SU-DHL-6 (cell line): ENCODE measurements around the gene NNAT.
"Not testable (repeated sequence)": the region's sequence is repeated elsewhere in the genome, so short reads cannot be mapped to it uniquely, and the experiment has no call there.

Experiments used
- H2AFZ ChIP-seq: fragments of 200-600 bp; sonication (generic); 2 replicates; pipeline ENCODE4 v1.6.1; 2014; ENCODE audit warnings: low read depth, mild to moderate bottlenecking, moderate library complexity, mixed read lengths, antibody characterized with exemption, low read length; ENCODE audit not compliant: severe bottlenecking
- H3F3A ChIP-seq: fragments of 200-600 bp; shearing (Covaris generic); 2 replicates; pipeline ENCODE4 v1.6.0; 2016; ENCODE audit warnings: antibody characterized with exemption, mild to moderate bottlenecking; ENCODE audit not compliant: insufficient read depth
- H3K27ac ChIP-seq: fragments of 200-600 bp; sonication (generic); 2 replicates; pipeline ENCODE4 v1.5.1; 2016; ENCODE audit warnings: low read depth, mild to moderate bottlenecking, low read length, moderate library complexity, mixed read lengths
- H3K27me3 ChIP-seq: fragments of 200-600 bp; sonication (generic), shearing (Covaris generic); 2 replicates; pipeline ENCODE4 v1.6.0; 2014; ENCODE audit warnings: mild to moderate bottlenecking, low read length
- H3K36me3 ChIP-seq: fragments of 200-600 bp; sonication (generic); 2 replicates; pipeline ENCODE4 v1.6.1; 2014; ENCODE audit warnings: mild to moderate bottlenecking, low read length, mixed read lengths
- H3K4me2 ChIP-seq: fragments of 300-600, 200-600 bp; shearing (Covaris generic), sonication (generic); 2 replicates; pipeline ENCODE4 v1.6.0; 2014; ENCODE audit warnings: low read length, low read depth, mild to moderate bottlenecking; ENCODE audit not compliant: poor library complexity, severe bottlenecking
- H3K4me3 ChIP-seq: fragments of 200-600 bp; sonication (generic); 2 replicates; pipeline ENCODE4 v1.5.1; 2014; ENCODE audit warnings: antibody characterized with exemption, low read length, mild to moderate bottlenecking, mixed read lengths; ENCODE audit not compliant: insufficient read depth, poor library complexity, severe bottlenecking
- H3K79me2 ChIP-seq: fragments of 200-600 bp; sonication (generic); 2 replicates; pipeline ENCODE4 v1.6.1; 2014; ENCODE audit warnings: mild to moderate bottlenecking, low read length, moderate library complexity; ENCODE audit not compliant: insufficient read depth
- H3K9ac ChIP-seq: fragments of 200-600 bp; sonication (generic); 2 replicates; pipeline ENCODE4 v1.7.0; 2014; ENCODE audit warnings: mild to moderate bottlenecking, low read length
- H3K9me2 ChIP-seq: fragments of 200-600 bp; sonication (generic); replicated peaks from 2 replicates; pipeline ENCODE4 v1.6.1; 2014; ENCODE audit warnings: low read length; ENCODE audit not compliant: insufficient read depth
- H3K9me3 ChIP-seq: fragments of 200-600 bp; sonication (generic); 2 replicates; pipeline ENCODE4 v1.6.1; 2014; ENCODE audit warnings: low read length, mixed read lengths; ENCODE audit not compliant: insufficient read depth
- H4K20me1 ChIP-seq: fragments of 200-600 bp; sonication (generic); 2 replicates; pipeline ENCODE4 v1.6.1; 2014; ENCODE audit warnings: low read depth, mild to moderate bottlenecking, antibody characterized with exemption, low read length, moderate library complexity, mixed read lengths
- EZH2phosphoT487 ChIP-seq: fragments of 200-600 bp; sonication (generic), shearing (Covaris generic); conservative IDR thresholded peaks from 2 replicates; pipeline ENCODE4 v1.6.1; 2018; ENCODE audit warnings: mild to moderate bottlenecking, antibody characterized with exemption, low read length, moderate library complexity, mixed read lengths
- TF ChIP-seq, protein P1 (sequence below): fragments of 200-600 bp; sonication (generic); IDR thresholded peaks from one replicate; pipeline ENCODE4 v1.5.1; 2017; ENCODE audit warnings: antibody characterized with exemption, mild to moderate bottlenecking, low read length, moderate library complexity; ENCODE audit not compliant: insufficient read depth, poor library complexity, severe bottlenecking

The NNAT gene

GRCh38 chr20:37545516-37545915, 24.5 kb downstream of the NNAT start:
- H3K9ac ChIP-seq, result no peak overlapping the region
- TF ChIP-seq, protein P1, sequence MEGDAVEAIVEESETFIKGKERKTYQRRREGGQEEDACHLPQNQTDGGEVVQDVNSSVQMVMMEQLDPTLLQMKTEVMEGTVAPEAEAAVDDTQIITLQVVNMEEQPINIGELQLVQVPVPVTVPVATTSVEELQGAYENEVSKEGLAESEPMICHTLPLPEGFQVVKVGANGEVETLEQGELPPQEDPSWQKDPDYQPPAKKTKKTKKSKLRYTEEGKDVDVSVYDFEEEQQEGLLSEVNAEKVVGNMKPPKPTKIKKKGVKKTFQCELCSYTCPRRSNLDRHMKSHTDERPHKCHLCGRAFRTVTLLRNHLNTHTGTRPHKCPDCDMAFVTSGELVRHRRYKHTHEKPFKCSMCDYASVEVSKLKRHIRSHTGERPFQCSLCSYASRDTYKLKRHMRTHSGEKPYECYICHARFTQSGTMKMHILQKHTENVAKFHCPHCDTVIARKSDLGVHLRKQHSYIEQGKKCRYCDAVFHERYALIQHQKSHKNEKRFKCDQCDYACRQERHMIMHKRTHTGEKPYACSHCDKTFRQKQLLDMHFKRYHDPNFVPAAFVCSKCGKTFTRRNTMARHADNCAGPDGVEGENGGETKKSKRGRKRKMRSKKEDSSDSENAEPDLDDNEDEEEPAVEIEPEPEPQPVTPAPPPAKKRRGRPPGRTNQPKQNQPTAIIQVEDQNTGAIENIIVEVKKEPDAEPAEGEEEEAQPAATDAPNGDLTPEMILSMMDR, result no peak
- TF ChIP-seq EZH2phosphoT487, result no peak
- no peak overlapping the region for H3K4me3 ChIP-seq
- H3K9me3 ChIP-seq, result no peaks in the 10 kb centered on the region
- H4K20me1 ChIP-seq, result no peaks in the 10 kb centered on the region
- no peak overlapping the region for H3K27ac ChIP-seq
- H3F3A ChIP-seq, result no peaks in the 10 kb centered on the region
- H3K4me2 ChIP-seq, result no peak overlapping the region
- H2AFZ ChIP-seq, result no peak overlapping the region
- no peaks in the 10 kb centered on the region for H3K9me2 ChIP-seq
- no peaks in the 10 kb centered on the region for H3K27me3 ChIP-seq
- no peaks in the 10 kb centered on the region for H3K36me3 ChIP-seq
- no peaks in the 10 kb centered on the region for H3K79me2 ChIP-seq

DNA sequence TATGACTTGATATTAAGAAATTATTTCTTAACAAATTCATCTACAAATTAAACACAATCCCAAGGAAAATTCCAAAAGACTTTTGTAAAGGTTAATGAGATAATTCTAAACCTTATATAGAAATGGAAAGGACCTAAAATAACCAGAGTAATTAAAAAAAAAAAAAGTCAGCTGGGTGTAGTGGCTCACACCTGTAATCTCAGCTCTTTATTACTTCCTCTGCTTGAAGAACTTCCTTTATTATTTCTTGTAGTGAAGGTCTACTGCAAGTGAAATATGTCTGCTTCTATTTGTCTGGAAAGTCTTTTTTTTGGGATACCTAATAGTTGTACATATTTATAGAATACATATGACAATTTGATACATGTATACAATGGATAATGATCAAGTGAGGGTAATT, 26.9 kb downstream of the NNAT start:
- Histone ChIP-seq H3K4me2 (no peak overlapping the region), H3K27ac (no peak overlapping the region), H3K9me2 (no peaks in the 10 kb centered on the region), H3K27me3 (no peaks in the 10 kb centered on the region), H2AFZ (no peak overlapping the region), H3K79me2 (no peaks in the 10 kb centered on the region), H3K9ac (no peak overlapping the region), H3F3A (no peaks in the 10 kb centered on the region), H3K4me3 (no peak overlapping the region), H3K9me3 (no peaks in the 10 kb centered on the region), H4K20me1 (no peaks in the 10 kb centered on the region), H3K36me3 (no peaks in the 10 kb centered on the region)
- TF ChIP-seq, protein P1, result no peak
- TF ChIP-seq EZH2phosphoT487, result no peak

GRCh38 chr20:37550101-37550920, 29.3 kb downstream of the NNAT start:
- H3K9me3 ChIP-seq, H3K9me2 ChIP-seq, H4K20me1 ChIP-seq, H3K4me3 ChIP-seq, H3F3A ChIP-seq, H3K27me3 ChIP-seq, H2AFZ ChIP-seq, H3K27ac ChIP-seq, H3K9ac ChIP-seq, H3K36me3 ChIP-seq, H3K4me2 ChIP-seq, H3K79me2 ChIP-seq: not testable (repeated sequence)

- not testable (repeated sequence) for H3K4me2 ChIP-seq, H3K79me2 ChIP-seq, H3K9ac ChIP-seq, H4K20me1 ChIP-seq, H3K4me3 ChIP-seq, H3K36me3 ChIP-seq, H3K27me3 ChIP-seq, H3K27ac ChIP-seq, H3K9me3 ChIP-seq, H3K9me2 ChIP-seq, H3F3A ChIP-seq, H2AFZ ChIP-seq
These were observed 30.6 kb downstream of the NNAT start for GRCh38 chr20:37551660-37552059.
